A549 (cell line): Measurements from ENCODE around the gene CEP128. TPM values are rescaled to one million over a fixed set of nuclear protein-coding genes. Genes with fewer than 3 reads are reported as not detected.

ENCODE experiments used
- ATAC-seq, 2 experiments: fragments of 200-7000 bp in 1 of 2; fragments of >200 bp in 1 of 2; cut with Nextera tagmentation in 1 of 2; cut with Tn5 transposase in 1 of 2; 3 replicates each; pipeline versions ENCODE4 v1.8.0 to v1.9.1; 2018 to 2020; ENCODE audit warnings: mild to moderate bottlenecking in 1 of 2, moderate library complexity in 1 of 2
- CTCF ChIA-PET: fragments of 300-600 bp; sonication (Branson Sonifier 250); formaldehyde crosslinking; extraction: SDS; loops from one replicate; lab custom pipeline; 2021; ENCODE audit warnings: antibody characterized with exemption, inconsistent platforms; lab: Yijun Ruan, JAX
- POLR2A ChIA-PET: fragments of 350-600 bp; formaldehyde crosslinking; extraction: SDS; loops from one replicate; lab custom pipeline; 2021; ENCODE audit warnings: antibody characterized with exemption, inconsistent platforms; lab: Yijun Ruan, JAX
- DNase-seq, 2 experiments: peaks; one replicate each; pipeline versions ENCODE4 v3.0.0 to v3.0.0-alpha.2; 2011 to 2016; ENCODE audit warnings: low read depth in 1 of 2, low spot score in 1 of 2
- FAIRE-seq: peaks from 2 replicates; lab custom pipeline; 2011; peaks lifted over from hg19 to GRCh38; lab: Jason Lieb, UNC
- H3K27ac ChIP-seq, 2 experiments: fragments of >200 bp; sonication (Bioruptor Twin); formaldehyde crosslinking; 3 replicates each; pipeline ENCODE4 v1.5.1; 2016 to 2017
- H3K4me1 ChIP-seq: fragments of >200 bp; sonication (Bioruptor Twin); formaldehyde crosslinking; 3 replicates; pipeline ENCODE4 v1.6.1; 2016
- H3K4me2 ChIP-seq: fragments of >200 bp; sonication (Bioruptor Twin); formaldehyde crosslinking; 3 replicates; pipeline ENCODE4 v1.6.1; 2016
- H3K4me3 ChIP-seq: fragments of >200 bp; sonication (Bioruptor Twin); formaldehyde crosslinking; 3 replicates; pipeline ENCODE4 v1.5.1; 2016
- H3K9me3 ChIP-seq: fragments of >200 bp; sonication (Bioruptor Twin); formaldehyde crosslinking; 3 replicates; pipeline ENCODE4 v1.6.1; 2016
- BCL3 ChIP-seq: fragments of >200 bp; sonication (Bioruptor Twin); formaldehyde crosslinking; IDR thresholded peaks from 3 replicates; pipeline ENCODE4 v1.6.1; 2016
- BHLHE40 ChIP-seq: IDR thresholded peaks from 2 replicates; pipeline ENCODE4 v1.6.1; 2012; ENCODE audit warnings: low read depth, low read length, inconsistent platforms
- CEBPB ChIP-seq, 2 experiments: fragments of >200 bp in 1 of 2; sonication (Bioruptor Twin) in 1 of 2; formaldehyde crosslinking in 1 of 2; IDR thresholded peaks; 2 replicates each; pipeline ENCODE4 v1.6.1; 2012 to 2016
- E2F6 ChIP-seq: IDR thresholded peaks from 2 replicates; pipeline ENCODE4 v1.6.1; 2012; ENCODE audit warnings: low read depth, borderline replicate concordance
- EHF ChIP-seq: fragments of 250-450 bp; sonication (Bioruptor Pico); IDR thresholded peaks from 2 replicates; pipeline ENCODE4 v1.5.0; 2020; ENCODE audit warnings: mild to moderate bottlenecking
- ESRRA ChIP-seq: fragments of 150-350 bp; IDR thresholded peaks from 2 replicates; pipeline ENCODE4 v1.6.1; 2014; ENCODE audit warnings: mild to moderate bottlenecking, low read length, borderline replicate concordance
- FOSB ChIP-seq: fragments of 250-450 bp; sonication (Bioruptor Pico); IDR thresholded peaks from 2 replicates; pipeline ENCODE4 v1.5.0; 2020; ENCODE audit warnings: mild to moderate bottlenecking, moderate library complexity
- FOSL2 ChIP-seq, 2 experiments: fragments of 450-650 bp in 1 of 2; fragments of >200 bp in 1 of 2; sonication (Bioruptor Twin) in 1 of 2; formaldehyde crosslinking; IDR thresholded peaks; 2 replicates each; pipeline versions ENCODE4 v1.5.0 to v1.6.1; 2016 to 2020; ENCODE audit warnings: mild to moderate bottlenecking in 1 of 2, moderate library complexity in 1 of 2
- FOXS1 ChIP-seq: fragments of 250-450 bp; sonication (Bioruptor Pico); IDR thresholded peaks from 2 replicates; pipeline ENCODE4 v1.5.0; 2020; ENCODE audit warnings: mild to moderate bottlenecking, moderate library complexity
- HDAC2 ChIP-seq: fragments of 200-600 bp; sonication (generic); IDR thresholded peaks from 2 replicates; pipeline ENCODE4 v1.6.1; 2016
- HEYL ChIP-seq: fragments of 250-450 bp; sonication (Bioruptor Pico); IDR thresholded peaks from 2 replicates; pipeline ENCODE4 v1.8.0; 2021; ENCODE audit warnings: mild to moderate bottlenecking, moderate library complexity
- JUNB ChIP-seq: fragments of >200 bp; sonication (Bioruptor Twin); formaldehyde crosslinking; IDR thresholded peaks from 2 replicates; pipeline ENCODE4 v1.6.1; 2016
- KDM1A ChIP-seq: fragments of 200-600 bp; sonication (generic); IDR thresholded peaks from 2 replicates; pipeline ENCODE4 v1.6.1; 2016; ENCODE audit warnings: low read depth, mild to moderate bottlenecking
- KDM5A ChIP-seq: fragments of 200-600 bp; sonication (generic); IDR thresholded peaks from 2 replicates; pipeline ENCODE4 v1.6.1; 2016; ENCODE audit warnings: antibody characterized with exemption, mild to moderate bottlenecking
- MAZ ChIP-seq: fragments of 150-350 bp; IDR thresholded peaks from 2 replicates; pipeline ENCODE4 v1.6.1; 2014; ENCODE audit warnings: antibody characterized with exemption, low read depth, low read length, borderline replicate concordance
- MYC ChIP-seq: IDR thresholded peaks from 2 replicates; pipeline ENCODE4 v1.6.1; 2012; ENCODE audit warnings: mild to moderate bottlenecking, inconsistent platforms, low read length, improper control_type of control experiment, borderline replicate concordance
- NFE2L2 ChIP-seq: fragments of 150-350 bp; conservative IDR thresholded peaks from 2 replicates; pipeline ENCODE4 v1.6.1; 2014; ENCODE audit warnings: low read length
- POLR2A ChIP-seq: IDR thresholded peaks from 2 replicates; pipeline ENCODE4 v1.6.1; 2012; ENCODE audit warnings: mild to moderate bottlenecking, low read length
- POLR2AphosphoS2 ChIP-seq: conservative IDR thresholded peaks from 2 replicates; pipeline ENCODE4 v1.6.1; 2012; ENCODE audit warnings: low read length, improper control_type of control experiment, inconsistent platforms
- RNF2 ChIP-seq: fragments of 200-600 bp; sonication (generic); IDR thresholded peaks from 2 replicates; pipeline ENCODE4 v1.6.1; 2016; ENCODE audit warnings: low read depth, mild to moderate bottlenecking, antibody characterized with exemption, moderate library complexity, borderline replicate concordance
- TP53 ChIP-seq: fragments of 250-450 bp; sonication (Bioruptor Pico); IDR thresholded peaks from 2 replicates; pipeline ENCODE4 v1.5.0; 2021; ENCODE audit warnings: mild to moderate bottlenecking, moderate library complexity
- ZC3H11A ChIP-seq: fragments of 450-650 bp; IDR thresholded peaks from 2 replicates; pipeline ENCODE4 v1.6.1; 2014; ENCODE audit warnings: antibody characterized with exemption, mild to moderate bottlenecking
- ZNF302 ChIP-seq: fragments of 250-450 bp; sonication (Bioruptor Pico); IDR thresholded peaks from 2 replicates; pipeline ENCODE4 v1.9.0; 2021; ENCODE audit warnings: inconsistent platforms, mild to moderate bottlenecking, moderate library complexity
- WGBS: methylation state at CpG from one replicate; pipeline ENCODE4 v1.1.6; 2017; ENCODE audit errors: missing lambda C conversion rate; 5-methylcytosine and 5-hydroxymethylcytosine counted together
- polyA plus RNA-seq, 4 experiments: library from polyadenylated mRNA; depleted of rRNA in 3 of 4; stranded (reverse); fragments of >200 nt; fragmentation: RNase III in 1 of 4; extraction: RNeasy Plus Mini Kit Qiagen cat#74134 plus additional on column Dnase treatment in 1 of 4; gene quantifications; 2 replicates in 3 of 4; 3 replicates in 1 of 4; pipeline ENCODE4 v1.2.3, GENCODE V29; 2011 to 2017

CEP128 gene
- polyA plus RNA-seq, 2 of the 4 experiments (the other 2 are of a cell fraction) = 5.8 to 7.0 TPM

- no peak for DNase-seq
- no peak for FAIRE-seq
- H3K4me3 ChIP-seq = no peak overlapping the region
- no peak overlapping the region for H3K27ac ChIP-seq
- no peaks in the 10 kb centered on the region for H3K4me1 ChIP-seq
- no peak for ATAC-seq
- 88% methylated on average over 1 of the region's 1 CpG for WGBS
- H3K9me3 ChIP-seq = no peaks in the 10 kb centered on the region
- CTCF ChIA-PET = no interaction called here
- TF ChIP-seq CEBPB (IDR thresholded peaks at IDR 0.05) (no peak), BCL3 (no peak), POLR2A (no peak), BHLHE40 (no peak)
- POLR2A ChIA-PET = no interaction called here
- no peak overlapping the region for H3K4me2 ChIP-seq
Observed at GRCh38 chr14:80718940-80719339, 222.6 kb downstream of the CEP128 start.

- ChIA-PET POLR2A (no interaction called here), CTCF (no interaction called here)
- no peak overlapping the region for H3K4me3 ChIP-seq
- no peak overlapping the region for H3K27ac ChIP-seq
- DNase-seq (no peak), FAIRE-seq (no peak), ATAC-seq (no peak)
- H3K4me1 ChIP-seq = no peaks in the 10 kb centered on the region
- no peak overlapping the region for H3K4me2 ChIP-seq
- no peaks in the 10 kb centered on the region for H3K9me3 ChIP-seq
- TF ChIP-seq KDM5A (no peak), FOSL2 (IDR thresholded peaks at IDR 0.05) (no peak), FOSL2 (CRISPR knock-in tag; IDR thresholded peaks at IDR 0.05) (no peak), HEYL (CRISPR knock-in tag) (no peak), MAZ (no peak), ZNF302 (CRISPR knock-in tag) (no peak), RNF2 (no peak), MYC (no peak), HDAC2 (no peak), E2F6 (no peak)
- WGBS = 93% methylated on average over 4 of the region's 4 CpGs
Observed at GRCh38 chr14:80714474-80714873, 227.1 kb downstream of the CEP128 start.

- no peak overlapping the region for H3K4me2 ChIP-seq
- DNase-seq = no peak
- H3K4me3 ChIP-seq = no peak overlapping the region
- no peak overlapping the region for H3K27ac ChIP-seq
- ChIA-PET POLR2A (no interaction called here), CTCF (interaction anchor here (0.6 kb wide), 1 partner anchor 247 kb away, joined by 3 read pairs; no protein-coding TSS in a partner anchor)
- TF ChIP-seq MYC (no peak), ZC3H11A (no peak), HEYL (CRISPR knock-in tag) (no peak), FOSB (no peak), POLR2AphosphoS2 (no peak), KDM1A (no peak), ESRRA (no peak), TP53 (CRISPR knock-in tag) (no peak), CEBPB (IDR thresholded peaks at IDR 0.05) (no peak), E2F6 (no peak), FOXS1 (CRISPR knock-in tag) (no peak), EHF (CRISPR knock-in tag) (no peak), JUNB (no peak), KDM5A (no peak), ZNF302 (CRISPR knock-in tag) (no peak), NFE2L2 (no peak)
- FAIRE-seq = no peak
- 94% methylated on average over 5 of the region's 5 CpGs for WGBS
- H3K9me3 ChIP-seq = no peaks in the 10 kb centered on the region
- no peaks in the 10 kb centered on the region for H3K4me1 ChIP-seq
- no peak for ATAC-seq
Observed at GRCh38 chr14:80713076-80713850, 228.3 kb downstream of the CEP128 start.
